ENCODE results near the gene PRPF4. TPM values are rescaled to one million over a fixed set of nuclear protein-coding genes. Genes with fewer than 3 reads are reported as not detected.
A peak's percentile ranks its signal among the peaks of the same experiment; 100 is the strongest.

Gene PRPF4
- polyA plus RNA-seq, 2 of the 4 experiments (the other 2 are of a cell fraction): 53.4 to 61.5 TPM

DNA sequence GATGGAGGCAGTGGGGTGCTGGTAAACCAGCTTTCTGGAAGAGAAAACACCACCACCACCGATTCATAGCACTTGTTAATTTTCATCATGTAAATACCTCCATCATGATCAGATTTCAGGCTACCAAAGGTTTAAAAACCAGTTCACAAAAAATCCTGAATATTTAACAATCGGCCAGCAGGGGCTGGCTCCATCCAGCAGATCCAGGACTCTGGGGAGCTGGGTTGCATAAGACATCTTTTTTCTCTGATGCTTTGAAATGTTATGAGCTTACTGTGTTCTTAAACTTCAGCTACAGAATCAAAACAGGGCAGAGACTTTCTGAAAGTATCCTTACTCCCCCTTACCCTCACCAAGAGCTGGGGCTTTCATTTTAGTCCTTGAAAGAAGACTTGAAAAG is 42.3 kb downstream of the PRPF4 start:
- ChIA-PET POLR2A (no interaction called here), CTCF (interaction anchor here (0.8 to 4.3 kb wide), 9 partner anchors 10 to 341 kb away, joined by 3 to 13 read pairs (median 5); partner anchors contain the start of genes ALAD, CDC26, PRPF4 and WDR31)
- WGBS (ENCODE audit: missing lambda C conversion rate): 20% methylated on average over 2 of the region's 2 CpGs
- no peak overlapping the region for H3K4me3 ChIP-seq
- H3K9me3 ChIP-seq: no peaks in the 10 kb centered on the region
- H3K27ac ChIP-seq: no peak overlapping the region
- H3K4me2 ChIP-seq: no peak overlapping the region
- DNase-seq (ENCODE audit: low read depth in 1 of 2, low spot score in 1 of 2) (no peak), ATAC-seq (peak; percentile 50 to 61; a peak in 3 of 6 replicates), FAIRE-seq (no peak)
- TF ChIP-seq TFCP2L1 (CRISPR knock-in tag; IDR thresholded peaks at IDR 0.05) (no peak), ESRRA (IDR thresholded peaks at IDR 0.05; ENCODE audit: borderline replicate concordance, low read length) (no peak), EP300 (IDR thresholded peaks at IDR 0.05) (no peak), ZNF302 (CRISPR knock-in tag; IDR thresholded peaks at IDR 0.05) (no peak), POLR2AphosphoS2 (conservative IDR thresholded peaks at IDR 0.05; ENCODE audit: low read length) (no peak), RAD21 (conservative IDR thresholded peaks at IDR 0.05 in 1 of 2, IDR thresholded peaks at IDR 0.05 in 1 of 2) (no peak), FOXS1 (CRISPR knock-in tag; IDR thresholded peaks at IDR 0.05) (no peak), HOXB5 (CRISPR knock-in tag; IDR thresholded peaks at IDR 0.05) (no peak)
- TF ChIP-seq, protein P1, sequence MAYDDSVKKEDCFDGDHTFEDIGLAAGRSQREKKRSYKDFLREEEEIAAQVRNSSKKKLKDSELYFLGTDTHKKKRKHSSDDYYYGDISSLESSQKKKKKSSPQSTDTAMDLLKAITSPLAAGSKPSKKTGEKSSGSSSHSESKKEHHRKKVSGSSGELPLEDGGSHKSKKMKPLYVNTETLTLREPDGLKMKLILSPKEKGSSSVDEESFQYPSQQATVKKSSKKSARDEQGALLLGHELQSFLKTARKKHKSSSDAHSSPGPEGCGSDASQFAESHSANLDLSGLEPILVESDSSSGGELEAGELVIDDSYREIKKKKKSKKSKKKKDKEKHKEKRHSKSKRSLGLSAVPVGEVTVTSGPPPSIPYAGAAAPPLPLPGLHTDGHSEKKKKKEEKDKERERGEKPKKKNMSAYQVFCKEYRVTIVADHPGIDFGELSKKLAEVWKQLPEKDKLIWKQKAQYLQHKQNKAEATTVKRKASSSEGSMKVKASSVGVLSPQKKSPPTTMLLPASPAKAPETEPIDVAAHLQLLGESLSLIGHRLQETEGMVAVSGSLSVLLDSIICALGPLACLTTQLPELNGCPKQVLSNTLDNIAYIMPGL (CRISPR knock-in tag; IDR thresholded peaks at IDR 0.05; ENCODE audit: borderline replicate concordance): no peak
- TF ChIP-seq, protein P2, sequence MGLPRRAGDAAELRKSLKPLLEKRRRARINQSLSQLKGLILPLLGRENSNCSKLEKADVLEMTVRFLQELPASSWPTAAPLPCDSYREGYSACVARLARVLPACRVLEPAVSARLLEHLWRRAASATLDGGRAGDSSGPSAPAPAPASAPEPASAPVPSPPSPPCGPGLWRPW (IDR thresholded peaks at IDR 0.05): no peak
- TF ChIP-seq, protein P3, sequence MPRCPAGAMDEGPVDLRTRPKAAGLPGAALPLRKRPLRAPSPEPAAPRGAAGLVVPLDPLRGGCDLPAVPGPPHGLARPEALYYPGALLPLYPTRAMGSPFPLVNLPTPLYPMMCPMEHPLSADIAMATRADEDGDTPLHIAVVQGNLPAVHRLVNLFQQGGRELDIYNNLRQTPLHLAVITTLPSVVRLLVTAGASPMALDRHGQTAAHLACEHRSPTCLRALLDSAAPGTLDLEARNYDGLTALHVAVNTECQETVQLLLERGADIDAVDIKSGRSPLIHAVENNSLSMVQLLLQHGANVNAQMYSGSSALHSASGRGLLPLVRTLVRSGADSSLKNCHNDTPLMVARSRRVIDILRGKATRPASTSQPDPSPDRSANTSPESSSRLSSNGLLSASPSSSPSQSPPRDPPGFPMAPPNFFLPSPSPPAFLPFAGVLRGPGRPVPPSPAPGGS (IDR thresholded peaks at IDR 0.05): no peak
- TF ChIP-seq, protein P4, sequence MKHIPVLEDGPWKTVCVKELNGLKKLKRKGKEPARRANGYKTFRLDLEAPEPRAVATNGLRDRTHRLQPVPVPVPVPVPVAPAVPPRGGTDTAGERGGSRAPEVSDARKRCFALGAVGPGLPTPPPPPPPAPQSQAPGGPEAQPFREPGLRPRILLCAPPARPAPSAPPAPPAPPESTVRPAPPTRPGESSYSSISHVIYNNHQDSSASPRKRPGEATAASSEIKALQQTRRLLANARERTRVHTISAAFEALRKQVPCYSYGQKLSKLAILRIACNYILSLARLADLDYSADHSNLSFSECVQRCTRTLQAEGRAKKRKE (CRISPR knock-in tag; IDR thresholded peaks at IDR 0.05; ENCODE audit: low read depth): no peak
- TF ChIP-seq, protein P5, sequence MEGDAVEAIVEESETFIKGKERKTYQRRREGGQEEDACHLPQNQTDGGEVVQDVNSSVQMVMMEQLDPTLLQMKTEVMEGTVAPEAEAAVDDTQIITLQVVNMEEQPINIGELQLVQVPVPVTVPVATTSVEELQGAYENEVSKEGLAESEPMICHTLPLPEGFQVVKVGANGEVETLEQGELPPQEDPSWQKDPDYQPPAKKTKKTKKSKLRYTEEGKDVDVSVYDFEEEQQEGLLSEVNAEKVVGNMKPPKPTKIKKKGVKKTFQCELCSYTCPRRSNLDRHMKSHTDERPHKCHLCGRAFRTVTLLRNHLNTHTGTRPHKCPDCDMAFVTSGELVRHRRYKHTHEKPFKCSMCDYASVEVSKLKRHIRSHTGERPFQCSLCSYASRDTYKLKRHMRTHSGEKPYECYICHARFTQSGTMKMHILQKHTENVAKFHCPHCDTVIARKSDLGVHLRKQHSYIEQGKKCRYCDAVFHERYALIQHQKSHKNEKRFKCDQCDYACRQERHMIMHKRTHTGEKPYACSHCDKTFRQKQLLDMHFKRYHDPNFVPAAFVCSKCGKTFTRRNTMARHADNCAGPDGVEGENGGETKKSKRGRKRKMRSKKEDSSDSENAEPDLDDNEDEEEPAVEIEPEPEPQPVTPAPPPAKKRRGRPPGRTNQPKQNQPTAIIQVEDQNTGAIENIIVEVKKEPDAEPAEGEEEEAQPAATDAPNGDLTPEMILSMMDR (IDR thresholded peaks at IDR 0.05): no peak
- H3K4me1 ChIP-seq: no peaks in the 10 kb centered on the region

DNA sequence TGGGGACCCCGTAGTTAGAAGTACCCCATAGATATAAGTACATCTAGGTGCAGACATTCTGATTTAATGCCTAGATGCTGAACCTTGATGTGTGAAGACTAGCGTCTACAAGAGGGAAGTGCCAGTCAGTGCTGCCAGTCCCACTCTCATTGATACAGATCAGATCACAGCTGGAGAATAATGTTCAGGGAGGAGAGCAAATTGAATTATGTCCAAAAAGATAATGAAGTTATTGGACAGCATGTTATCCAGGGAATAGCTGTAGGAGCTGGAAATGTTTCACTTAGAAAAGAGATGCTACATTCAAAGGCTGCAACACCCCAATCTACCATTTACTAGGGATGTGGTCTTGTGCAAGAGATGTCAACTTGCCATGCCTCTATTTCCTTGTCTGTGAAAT is 43.6 kb downstream of the PRPF4 start:
- Histone ChIP-seq H3K4me1 (no peaks in the 10 kb centered on the region), H3K4me2 (no peak overlapping the region), H3K27ac (no peak overlapping the region), H3K4me3 (no peak overlapping the region), H3K9me3 (no peaks in the 10 kb centered on the region)
- ChIA-PET CTCF (interaction anchor here (1.4 to 4.3 kb wide), 6 partner anchors 10 to 339 kb away, joined by 3 to 13 read pairs (median 6); no protein-coding TSS in a partner anchor), POLR2A (no interaction called here)
- TF ChIP-seq FOSL2 (IDR thresholded peaks at IDR 0.05): no peak
- TF ChIP-seq FOSL2 (CRISPR knock-in tag; IDR thresholded peaks at IDR 0.05): no peak
- no peak for TF ChIP-seq RCOR1 (IDR thresholded peaks at IDR 0.05; ENCODE audit: low read depth, low read length)
- no peak for ATAC-seq
- no peak for DNase-seq (ENCODE audit: low read depth in 1 of 2, low spot score in 1 of 2)
- 60% methylated on average over 2 of the region's 2 CpGs for WGBS (ENCODE audit: missing lambda C conversion rate)
- FAIRE-seq: no peak

DNA sequence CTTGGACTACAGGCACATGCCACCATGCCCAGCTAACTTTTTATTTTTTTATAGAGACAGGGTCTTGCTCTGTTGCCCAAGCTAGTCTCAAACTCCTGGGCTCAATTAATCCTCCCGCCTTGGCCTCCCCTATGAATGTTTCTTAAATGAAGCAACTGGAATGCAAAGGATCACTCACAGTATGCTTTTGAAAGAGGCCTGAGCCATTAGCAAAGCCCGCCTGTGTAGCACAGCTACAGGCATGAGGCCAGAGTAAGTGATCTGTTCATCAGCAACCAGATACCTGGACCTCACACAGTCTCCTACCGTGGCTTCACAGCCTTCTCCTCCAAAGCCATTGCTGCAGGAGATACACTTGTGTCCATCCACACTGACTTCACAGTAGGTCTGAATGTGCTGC is 44.6 kb downstream of the PRPF4 start:
- H3K4me3 ChIP-seq: no peak overlapping the region
- ChIA-PET POLR2A (no interaction called here), CTCF (interaction anchor here (1.3 to 4.3 kb wide), 5 partner anchors 11 to 336 kb away, joined by 3 to 13 read pairs (median 4); partner anchors contain the start of gene ALAD)
- ATAC-seq (no peak), FAIRE-seq (no peak), DNase-seq (ENCODE audit: low read depth in 1 of 2, low spot score in 1 of 2) (no peak)
- H3K9me3 ChIP-seq: no peaks in the 10 kb centered on the region
- no peak overlapping the region for H3K27ac ChIP-seq
- H3K4me2 ChIP-seq: no peak overlapping the region
- 74% methylated on average over 3 of the region's 3 CpGs for WGBS (ENCODE audit: missing lambda C conversion rate)
- no peaks in the 10 kb centered on the region for H3K4me1 ChIP-seq
- TF ChIP-seq CHD4 (IDR thresholded peaks at IDR 0.05; ENCODE audit: borderline replicate concordance) (no peak), POLR2AphosphoS2 (conservative IDR thresholded peaks at IDR 0.05; ENCODE audit: low read length) (no peak), HEYL (CRISPR knock-in tag; IDR thresholded peaks at IDR 0.05) (no peak), MAZ (IDR thresholded peaks at IDR 0.05; ENCODE audit: borderline replicate concordance, low read depth, low read length) (no peak), HOXB5 (CRISPR knock-in tag; IDR thresholded peaks at IDR 0.05) (no peak), ZSCAN20 (CRISPR knock-in tag; IDR thresholded peaks at IDR 0.05) (no peak), PHF8 (IDR thresholded peaks at IDR 0.05; ENCODE audit: borderline replicate concordance, low read depth) (no peak), EP300 (IDR thresholded peaks at IDR 0.05) (no peak), CHD2 (IDR thresholded peaks at IDR 0.05; ENCODE audit: low read length, partially characterized antibody) (no peak)
- TF ChIP-seq, protein P3 (IDR thresholded peaks at IDR 0.05): no peak
- TF ChIP-seq, protein P5 (IDR thresholded peaks at IDR 0.05): no peak
